Fibroblast of gingiva (primary cell): ENCODE measurements around the gene TNIP2.
"Not testable (repeated sequence)": the region's sequence is repeated elsewhere in the genome, so short reads cannot be mapped to it uniquely, and the experiment has no call there.

Experiments
- DNase-seq: peaks from one replicate; pipeline ENCODE4 v3.0.0-alpha.2; 2011; ENCODE audit warnings: low read depth

Gene TNIP2

GRCh38 chr4:2793586-2794485 is 37.7 kb upstream of the TNIP2 start:
- peak; percentile 60 for DNase-seq

- peak; percentile 59 for DNase-seq
Measured at GRCh38 chr4:2792711-2793585, 36.8 kb upstream of the TNIP2 start, which contains the start of gene SH3BP2. TSS of gene SH3BP2 (plus strand) at chr4:2793085. CDS start at chr4:2820618, 27,533 bp downstream.

- DNase-seq, result no peak
Measured at GRCh38 chr4:2792396-2792710, 36.2 kb upstream of the TNIP2 start.

GRCh38 chr4:2791518-2792395 is 35.6 kb upstream of the TNIP2 start:
- no peak for DNase-seq

GRCh38 chr4:2790583-2791517 is 34.7 kb upstream of the TNIP2 start:
- no peak for DNase-seq

- no peak for DNase-seq
Measured at GRCh38 chr4:2789793-2790582, 33.9 kb upstream of the TNIP2 start.

- no peak for DNase-seq
Measured at GRCh38 chr4:2789351-2789750, 33.2 kb upstream of the TNIP2 start.

GRCh38 chr4:2788532-2789103 is 32.5 kb upstream of the TNIP2 start:
- DNase-seq, result no peak

- DNase-seq, result no peak
Measured at GRCh38 chr4:2788101-2788500, 32.0 kb upstream of the TNIP2 start.

GRCh38 chr4:2787230-2788100 is 31.3 kb upstream of the TNIP2 start:
- DNase-seq, result no peak

- no peak for DNase-seq
Measured at GRCh38 chr4:2786794-2787229, 30.7 kb upstream of the TNIP2 start.

- no peak for DNase-seq
Measured at GRCh38 chr4:2786152-2786671, 30.1 kb upstream of the TNIP2 start.

- DNase-seq, result no peak
Measured at GRCh38 chr4:2785613-2786012, 29.5 kb upstream of the TNIP2 start.

- peak; percentile 35 for DNase-seq
Measured at GRCh38 chr4:2783790-2784189, 27.7 kb upstream of the TNIP2 start.

- DNase-seq, result no peak
Measured at GRCh38 chr4:2781911-2782310, 25.8 kb upstream of the TNIP2 start.

- DNase-seq, result not testable (repeated sequence)
Measured at GRCh38 chr4:2780643-2781042, 24.5 kb upstream of the TNIP2 start.

- peak; percentile 28 for DNase-seq
Measured at GRCh38 chr4:2771264-2771663, 15.1 kb upstream of the TNIP2 start.

- DNase-seq, result no peak
Measured at GRCh38 chr4:2768921-2769336, 12.8 kb upstream of the TNIP2 start.
